ENCODE data around the gene PRKCI.

DNA sequence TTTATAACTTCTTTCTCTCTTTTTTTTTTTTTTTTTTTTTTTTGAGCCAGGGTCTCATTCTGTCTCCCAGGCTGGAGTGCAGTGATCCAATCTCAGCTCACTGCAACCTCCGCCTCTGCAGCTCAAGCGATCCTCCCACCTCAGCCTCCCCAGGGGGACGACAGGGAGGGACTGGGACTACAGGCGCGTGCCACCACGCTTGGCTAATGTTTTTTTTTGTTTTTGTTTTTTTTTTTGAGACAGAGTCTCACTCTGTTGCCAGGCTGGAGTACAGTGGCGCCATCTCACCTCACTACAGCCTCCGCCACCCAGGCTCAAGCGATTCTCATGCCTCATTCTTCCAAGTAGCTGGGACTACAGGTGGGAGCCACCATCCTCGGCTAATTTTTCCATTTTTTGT is 17.7 kb upstream of the PRKCI start:
- TF ChIP-seq, protein P1, sequence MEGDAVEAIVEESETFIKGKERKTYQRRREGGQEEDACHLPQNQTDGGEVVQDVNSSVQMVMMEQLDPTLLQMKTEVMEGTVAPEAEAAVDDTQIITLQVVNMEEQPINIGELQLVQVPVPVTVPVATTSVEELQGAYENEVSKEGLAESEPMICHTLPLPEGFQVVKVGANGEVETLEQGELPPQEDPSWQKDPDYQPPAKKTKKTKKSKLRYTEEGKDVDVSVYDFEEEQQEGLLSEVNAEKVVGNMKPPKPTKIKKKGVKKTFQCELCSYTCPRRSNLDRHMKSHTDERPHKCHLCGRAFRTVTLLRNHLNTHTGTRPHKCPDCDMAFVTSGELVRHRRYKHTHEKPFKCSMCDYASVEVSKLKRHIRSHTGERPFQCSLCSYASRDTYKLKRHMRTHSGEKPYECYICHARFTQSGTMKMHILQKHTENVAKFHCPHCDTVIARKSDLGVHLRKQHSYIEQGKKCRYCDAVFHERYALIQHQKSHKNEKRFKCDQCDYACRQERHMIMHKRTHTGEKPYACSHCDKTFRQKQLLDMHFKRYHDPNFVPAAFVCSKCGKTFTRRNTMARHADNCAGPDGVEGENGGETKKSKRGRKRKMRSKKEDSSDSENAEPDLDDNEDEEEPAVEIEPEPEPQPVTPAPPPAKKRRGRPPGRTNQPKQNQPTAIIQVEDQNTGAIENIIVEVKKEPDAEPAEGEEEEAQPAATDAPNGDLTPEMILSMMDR (IDR thresholded peaks at IDR 0.05; ENCODE audit: borderline replicate concordance, extremely low read depth, low read length, poor library complexity, severe bottlenecking): no peak
- TF ChIP-seq EZH2 (IDR thresholded peaks at IDR 0.05; ENCODE audit: borderline replicate concordance, low read depth, low read length, severe bottlenecking): no peak

Measured in DND-41 (cell line).